Testis (tissue), 3 donors: Measurements from ENCODE around the gene HSPA14. TPM values are rescaled to one million over a fixed set of nuclear protein-coding genes. Genes with fewer than 3 reads are reported as not detected.
"Not testable (repeated sequence)": the region's sequence is repeated elsewhere in the genome, so short reads cannot be mapped to it uniquely, and the experiment has no call there.

Source experiments
- DNase-seq: peaks from one replicate; pipeline ENCODE4 v3.0.0-alpha.2; 2019
- H3K27ac ChIP-seq, 2 donors: fragments of 200-600 bp; sonication (generic); one replicate each; pipeline ENCODE4 v1.5.1; 2019
- H3K27me3 ChIP-seq: fragments of 200-600 bp; sonication (generic); one replicate; pipeline ENCODE4 v1.5.1; 2019
- H3K36me3 ChIP-seq: fragments of 200-600 bp; sonication (generic); one replicate; pipeline ENCODE4 v1.5.1; 2017; ENCODE audit warnings: low read depth; ENCODE audit errors: missing control alignments
- H3K4me1 ChIP-seq: fragments of 200-600 bp; sonication (generic); one replicate; pipeline ENCODE4 v1.5.1; 2019
- H3K4me3 ChIP-seq, 2 donors: fragments of 200-600 bp; sonication (generic); one replicate each; pipeline ENCODE4 v1.5.1; 2017 to 2019
- H3K9me3 ChIP-seq: fragments of 200-600 bp; sonication (generic); one replicate; pipeline ENCODE4 v1.5.1; 2017
- CTCF ChIP-seq, 3 experiments: fragments of 450-650 bp in 2 of 3; fragments of 200-600 bp in 1 of 3; sonication (generic) in 1 of 3; IDR thresholded peaks; one replicate each; pipeline ENCODE4 v1.5.1; 2016 to 2019; ENCODE audit warnings: antibody characterized with exemption in 3 of 3, mild to moderate bottlenecking in 2 of 3, moderate library complexity in 1 of 3
- POLR2A ChIP-seq: fragments of 450-650 bp; IDR thresholded peaks from one replicate; pipeline ENCODE4 v1.6.1; 2017; ENCODE audit warnings: antibody characterized with exemption, mild to moderate bottlenecking, moderate library complexity
- WGBS, 2 donors: methylation state at CpG; one replicate each; pipeline ENCODE4 v1.1.5; 2018; 5-methylcytosine and 5-hydroxymethylcytosine counted together
- intact Hi-C: fragments of 100-400 bp; cut with DNase I; formaldehyde crosslinking; loops from one replicate; pipeline ENCODE4 v1.15.1; 2023; ENCODE audit warnings: low total_unique reads
- polyA plus RNA-seq: library from polyadenylated mRNA; stranded (reverse); fragments of 350-450 nt; fragmentation: Illumina TruSeq; extraction: RNeasy Lipid Tissue Mini Kit (QIAGEN cat#74804); gene quantifications from one replicate; pipeline ENCODE4 v1.2.3, GENCODE V29; 2014; ENCODE audit warnings: low read depth, low replicate concordance; ENCODE audit not compliant: insufficient read depth
- total RNA-seq, 2 donors: library from RNA; depleted of rRNA; stranded (reverse); fragments of >200 nt; gene quantifications; one replicate each; pipeline ENCODE4 v1.2.3, GENCODE V29; 2016

Gene HSPA14
- total and polyA plus RNA-seq, 3 donors from 2014 or later = 20.5 to 41.5 (median 24.6) TPM

- no peaks in the 10 kb centered on the region for H3K36me3 ChIP-seq
- no peak for DNase-seq
Measured at GRCh38 chr10:14858338-14858960, 20.3 kb downstream of the HSPA14 start.

GRCh38 chr10:14859043-14859442 is 20.9 kb downstream of the HSPA14 start:
- WGBS, 2 donors = 90 to 93% methylated on average over 4 to 5 of the region's 5 CpGs
- no peak for DNase-seq
- H3K27ac ChIP-seq = no peak overlapping the region
- H3K4me1 ChIP-seq = no peaks in the 10 kb centered on the region
- no peaks in the 10 kb centered on the region for H3K9me3 ChIP-seq
- H3K4me3 ChIP-seq = no peak overlapping the region
- no peaks in the 10 kb centered on the region for H3K36me3 ChIP-seq
- intact Hi-C loops = no loop called here
- TF ChIP-seq CTCF (IDR thresholded peaks at IDR 0.05) (no peak), POLR2A (no peak)
- H3K27me3 ChIP-seq = no peaks in the 10 kb centered on the region

More at GRCh38 chr10:14858338-14858960, 20.3 kb downstream of the HSPA14 start:
- TF ChIP-seq POLR2A (no peak), CTCF (IDR thresholded peaks at IDR 0.05) (no peak)
- H3K27me3 ChIP-seq = no peaks in the 10 kb centered on the region
- H3K4me3 ChIP-seq = no peak overlapping the region
- intact Hi-C loops = no loop called here
- H3K9me3 ChIP-seq = no peaks in the 10 kb centered on the region
- H3K4me1 ChIP-seq = no peaks in the 10 kb centered on the region
- no peak overlapping the region for H3K27ac ChIP-seq
- 90 to 95% methylated on average over 6 of the region's 6 CpGs for WGBS, 2 donors

GRCh38 chr10:14859775-14860174 is 21.7 kb downstream of the HSPA14 start:
- Histone ChIP-seq H3K4me1 (no peaks in the 10 kb centered on the region), H3K27me3 (no peaks in the 10 kb centered on the region), H3K4me3 (no peak overlapping the region), H3K36me3 (no peaks in the 10 kb centered on the region), H3K27ac (no peak overlapping the region), H3K9me3 (no peaks in the 10 kb centered on the region)
- DNase-seq = no peak
- intact Hi-C loops = no loop called here
- TF ChIP-seq POLR2A (no peak), CTCF (IDR thresholded peaks at IDR 0.05) (no peak)

GRCh38 chr10:14860791-14861190 is 22.7 kb downstream of the HSPA14 start:
- Histone ChIP-seq H3K9me3 (no peaks in the 10 kb centered on the region), H3K27me3 (no peaks in the 10 kb centered on the region), H3K4me1 (no peaks in the 10 kb centered on the region), H3K36me3 (no peaks in the 10 kb centered on the region), H3K27ac (no peak overlapping the region), H3K4me3 (no peak overlapping the region)
- DNase-seq = no peak
- TF ChIP-seq CTCF (IDR thresholded peaks at IDR 0.05) = no peak
- TF ChIP-seq POLR2A = no peak
- intact Hi-C loops = no loop called here
- 97 to 100% methylated on average over 1 of the region's 1 CpG for WGBS, 2 donors

GRCh38 chr10:14864466-14864865 is 26.4 kb downstream of the HSPA14 start:
- H3K9me3 ChIP-seq, H3K4me3 ChIP-seq, H3K27me3 ChIP-seq, DNase-seq, H3K36me3 ChIP-seq, H3K4me1 ChIP-seq, H3K27ac ChIP-seq, intact Hi-C loops: not testable (repeated sequence)
- WGBS, 2 donors = 94 to 96% methylated on average over 6 of the region's 6 CpGs

- 92 to 100% methylated on average over 3 of the region's 3 CpGs for WGBS, 2 donors
Measured at GRCh38 chr10:14864871-14865270, 26.8 kb downstream of the HSPA14 start.

More at GRCh38 chr10:14864871-14865270, 26.8 kb downstream of the HSPA14 start:
- intact Hi-C loops, H3K4me1 ChIP-seq, H3K27ac ChIP-seq, H3K27me3 ChIP-seq, H3K9me3 ChIP-seq, H3K4me3 ChIP-seq, DNase-seq, H3K36me3 ChIP-seq: not testable (repeated sequence)
